Mammary epithelial cell (primary cell): Measurements from ENCODE around the gene DENND11.

Experiments used
- CTCF ChIP-seq, 2 donors: IDR thresholded peaks in 1 of 2; conservative IDR thresholded peaks in 1 of 2; 2 replicates each; pipeline ENCODE4 v1.5.1; 2011 to 2012; ENCODE audit warnings: inconsistent platforms in 2 of 2, low read length in 2 of 2, mild to moderate bottlenecking in 2 of 2, control low read depth in 1 of 2, low read depth in 1 of 2; ENCODE audit not compliant: insufficient read depth in 1 of 2; ENCODE audit errors: extremely low read depth in 1 of 2
- EZH2 ChIP-seq: IDR thresholded peaks from 2 replicates; pipeline ENCODE4 v1.6.1; 2012; ENCODE audit warnings: low read length, inconsistent platforms, borderline replicate concordance

GRCh38 chr7:141717450-141717849 lies 15.5 kb upstream of the DENND11 start:
- TF ChIP-seq CTCF (conservative IDR thresholded peaks at IDR 0.05 in 1 of 2, IDR thresholded peaks at IDR 0.05 in 1 of 2; ENCODE audit: extremely low read depth in 1 of 2, insufficient read depth in 1 of 2, low read depth in 1 of 2, low read length in 2 of 2) = no peak
- TF ChIP-seq EZH2 = no peak
